ENCODE results near the gene PRKACA.

Gene PRKACA

GRCh38 chr19:14115756-14116155 lies 1.8 kb downstream of the PRKACA start:
- FAIRE-seq = no peak

- FAIRE-seq = no peak
Measured at GRCh38 chr19:14114854-14115253, 2.7 kb downstream of the PRKACA start.

- FAIRE-seq = no peak
Measured at GRCh38 chr19:14114439-14114838, 3.1 kb downstream of the PRKACA start.

- FAIRE-seq = no peak
Measured at GRCh38 chr19:14113762-14114414, 3.7 kb downstream of the PRKACA start.

- no peak for FAIRE-seq
Measured at GRCh38 chr19:14112809-14113385, 4.7 kb downstream of the PRKACA start.

- no peak for FAIRE-seq
Measured at GRCh38 chr19:14112051-14112808, 5.3 kb downstream of the PRKACA start.

GRCh38 chr19:14111486-14111885 lies 6.1 kb downstream of the PRKACA start:
- no peak for FAIRE-seq

- no peak for FAIRE-seq
Measured at GRCh38 chr19:14110650-14111049, 6.9 kb downstream of the PRKACA start.

- no peak for FAIRE-seq
Measured at GRCh38 chr19:14107581-14108461, 9.7 kb downstream of the PRKACA start.

- no peak for FAIRE-seq
Measured at GRCh38 chr19:14106840-14107239, 10.7 kb downstream of the PRKACA start.

GRCh38 chr19:14105680-14106079 lies 11.9 kb downstream of the PRKACA start:
- no peak for FAIRE-seq

- no peak for FAIRE-seq
Measured at GRCh38 chr19:14103310-14103709, 14.3 kb downstream of the PRKACA start.

GRCh38 chr19:14102756-14103155 lies 14.8 kb downstream of the PRKACA start:
- no peak for FAIRE-seq

GRCh38 chr19:14102102-14102696 lies 15.4 kb downstream of the PRKACA start:
- no peak for FAIRE-seq

GRCh38 chr19:14101003-14101545 lies 16.5 kb downstream of the PRKACA start:
- no peak for FAIRE-seq

GRCh38 chr19:14097532-14098151 lies 19.9 kb downstream of the PRKACA start:
- FAIRE-seq = no peak

GRCh38 chr19:14096272-14096992 lies 21.1 kb downstream of the PRKACA start:
- FAIRE-seq = no peak

GRCh38 chr19:14094854-14095253 lies 22.7 kb downstream of the PRKACA start:
- FAIRE-seq = no peak

- no peak for FAIRE-seq
Measured at GRCh38 chr19:14093117-14093823, 24.3 kb downstream of the PRKACA start.

GRCh38 chr19:14091813-14092462 lies 25.6 kb downstream of the PRKACA start:
- no peak for FAIRE-seq

Data from islet of Langerhans (tissue), 1 donor.